Mucosa of rectum (tissue), 2 donors: ENCODE measurements around the gene MAGEA10.
"Not testable (repeated sequence)": the region's sequence is repeated elsewhere in the genome, so short reads cannot be mapped to it uniquely, and the experiment has no call there.

Source experiments
- H3K27ac ChIP-seq, 2 donors: one replicate each; pipeline ENCODE4 v1.7.0; 2013; ENCODE audit warnings: inconsistent platforms in 2 of 2, low read depth in 2 of 2, low read length in 2 of 2
- H3K27me3 ChIP-seq, 2 donors: one replicate each; pipeline ENCODE4 v1.7.0; 2013; ENCODE audit warnings: low read length in 2 of 2; ENCODE audit not compliant: control insufficient read depth in 2 of 2, insufficient read depth in 2 of 2
- H3K36me3 ChIP-seq, 2 donors: one replicate each; pipeline ENCODE4 v1.7.0; 2013; ENCODE audit warnings: low read length in 2 of 2; ENCODE audit not compliant: control insufficient read depth in 2 of 2, insufficient read depth in 2 of 2
- H3K4me1 ChIP-seq, 2 donors: one replicate each; pipeline ENCODE4 v1.7.0; 2013; ENCODE audit warnings: low read length in 2 of 2, mild to moderate bottlenecking in 1 of 2; ENCODE audit not compliant: control insufficient read depth in 2 of 2, insufficient read depth in 2 of 2
- H3K4me3 ChIP-seq, 2 donors: one replicate each; pipeline ENCODE4 v1.7.0; 2013; ENCODE audit warnings: low read length in 2 of 2
- H3K9ac ChIP-seq, 2 donors: one replicate each; pipeline ENCODE4 v1.7.0; 2013; ENCODE audit warnings: low read length in 2 of 2, low read depth in 1 of 2, mild to moderate bottlenecking in 1 of 2
- H3K9me3 ChIP-seq, 2 donors: one replicate each; pipeline ENCODE4 v1.7.0; 2013; ENCODE audit warnings: low read length in 2 of 2; ENCODE audit not compliant: control insufficient read depth in 2 of 2
- donor health status: healthy.
- donor health status: Normal muscosa, but diverticular disease.

Gene MAGEA10

GRCh38 chrX:152138388-152138784 lies at the start of gene MAGEA10:
Gene MAGEA10, minus strand, starts transcription at chrX:152138577. Its CDS starts 2,957 bp downstream, at chrX:152135620.
- H3K4me1 ChIP-seq, result no peaks in the 10 kb centered on the region
- H3K27ac ChIP-seq, result no peak within 1 kb of the TSS
- no peak within 1 kb of the TSS for H3K4me3 ChIP-seq
- no peaks in the 10 kb centered on the region for H3K9me3 ChIP-seq
- H3K36me3 ChIP-seq, result no peaks in the 10 kb centered on the region
- no peak within 1 kb of the TSS for H3K9ac ChIP-seq
- no peaks in the 10 kb centered on the region for H3K27me3 ChIP-seq

- H3K9me3 ChIP-seq, result no peaks in the 10 kb centered on the region
- no peak overlapping the region for H3K27ac ChIP-seq
- no peak overlapping the region for H3K9ac ChIP-seq
- no peaks in the 10 kb centered on the region for H3K36me3 ChIP-seq
- no peak overlapping the region for H3K4me3 ChIP-seq
- no peaks in the 10 kb centered on the region for H3K4me1 ChIP-seq
- no peaks in the 10 kb centered on the region for H3K27me3 ChIP-seq
These were observed 39.3 kb upstream of the MAGEA10 start for GRCh38 chrX:152177497-152178269.

GRCh38 chrX:152177052-152177451 lies 38.7 kb upstream of the MAGEA10 start:
- Histone ChIP-seq H3K9ac (no peak overlapping the region), H3K36me3 (no peaks in the 10 kb centered on the region), H3K27me3 (no peaks in the 10 kb centered on the region), H3K4me1 (no peaks in the 10 kb centered on the region), H3K4me3 (no peak overlapping the region), H3K27ac (no peak overlapping the region), H3K9me3 (no peaks in the 10 kb centered on the region)

- H3K9me3 ChIP-seq, H3K36me3 ChIP-seq, H3K27me3 ChIP-seq, H3K27ac ChIP-seq, H3K4me1 ChIP-seq, H3K4me3 ChIP-seq, H3K9ac ChIP-seq: not testable (repeated sequence)
These were observed 37.5 kb upstream of the MAGEA10 start for GRCh38 chrX:152175892-152176291.

- H3K27me3 ChIP-seq, H3K36me3 ChIP-seq, H3K9ac ChIP-seq, H3K4me3 ChIP-seq, H3K9me3 ChIP-seq, H3K27ac ChIP-seq, H3K4me1 ChIP-seq: not testable (repeated sequence)
These were observed 35.5 kb upstream of the MAGEA10 start for GRCh38 chrX:152173923-152174322.

GRCh38 chrX:152170621-152171020 lies 32.2 kb upstream of the MAGEA10 start:
- Histone ChIP-seq H3K27ac (no peak overlapping the region), H3K4me3 (no peak overlapping the region), H3K4me1 (no peaks in the 10 kb centered on the region), H3K27me3 (peaks cover 0 to 2% of the 10 kb centered on the region in 2 donors), H3K9me3 (no peaks in the 10 kb centered on the region), H3K9ac (no peak overlapping the region), H3K36me3 (no peaks in the 10 kb centered on the region)

- Histone ChIP-seq H3K9me3 (no peaks in the 10 kb centered on the region), H3K36me3 (no peaks in the 10 kb centered on the region), H3K9ac (no peak overlapping the region), H3K4me3 (no peak overlapping the region), H3K27ac (no peak overlapping the region), H3K27me3 (no peaks in the 10 kb centered on the region), H3K4me1 (no peaks in the 10 kb centered on the region)
These were observed 26.8 kb upstream of the MAGEA10 start for GRCh38 chrX:152165033-152165743.

GRCh38 chrX:152157042-152157441 lies 18.7 kb upstream of the MAGEA10 start:
- no peaks in the 10 kb centered on the region for H3K27me3 ChIP-seq
- no peak overlapping the region for H3K9ac ChIP-seq
- no peak overlapping the region for H3K4me3 ChIP-seq
- H3K36me3 ChIP-seq, result no peaks in the 10 kb centered on the region
- no peaks in the 10 kb centered on the region for H3K9me3 ChIP-seq
- H3K4me1 ChIP-seq, result no peaks in the 10 kb centered on the region
- no peak overlapping the region for H3K27ac ChIP-seq

GRCh38 chrX:152155766-152156310 lies 17.5 kb upstream of the MAGEA10 start:
- Histone ChIP-seq H3K4me3 (no peak overlapping the region), H3K36me3 (no peaks in the 10 kb centered on the region), H3K4me1 (no peaks in the 10 kb centered on the region), H3K9me3 (no peaks in the 10 kb centered on the region), H3K27ac (no peak overlapping the region), H3K9ac (no peak overlapping the region), H3K27me3 (no peaks in the 10 kb centered on the region)

- Histone ChIP-seq H3K27me3 (no peaks in the 10 kb centered on the region), H3K36me3 (no peaks in the 10 kb centered on the region), H3K4me3 (no peak overlapping the region), H3K9me3 (no peaks in the 10 kb centered on the region), H3K27ac (no peak overlapping the region), H3K4me1 (no peaks in the 10 kb centered on the region), H3K9ac (no peak overlapping the region)
These were observed 15.7 kb upstream of the MAGEA10 start for GRCh38 chrX:152154050-152154449.
